HepG2 (cell line): Measurements from ENCODE around the gene FANCE. TPM values are rescaled to one million over a fixed set of nuclear protein-coding genes. Genes with fewer than 3 reads are reported as not detected.

Experiments
- BCL3 ChIP-seq: sonication (generic); formaldehyde crosslinking; IDR thresholded peaks from 2 replicates; pipeline ENCODE4 v1.5.1; 2020; ENCODE audit warnings: mild to moderate bottlenecking, missing genetic modification reagents, moderate library complexity
- CBX1 ChIP-seq: IDR thresholded peaks from one replicate; pipeline ENCODE4 v1.6.1; 2016; ENCODE audit warnings: antibody characterized with exemption, low read depth
- NCOA1 ChIP-seq: sonication (generic); formaldehyde crosslinking; IDR thresholded peaks from 2 replicates; pipeline ENCODE4 v1.9.0; 2021; ENCODE audit warnings: missing genetic modification reagents
- NFYC ChIP-seq: IDR thresholded peaks from 2 replicates; pipeline ENCODE4 v1.6.1; 2016; ENCODE audit warnings: missing genetic modification reagents, missing compliant biosample characterization
- NR2F1 ChIP-seq, 2 experiments: fragments of 450-650 bp in 1 of 2; formaldehyde crosslinking in 1 of 2; IDR thresholded peaks; 2 replicates each; pipeline versions ENCODE4 v1.5.0 to v1.6.1; 2016 to 2020; ENCODE audit warnings: mild to moderate bottlenecking in 1 of 2, missing compliant biosample characterization in 1 of 2, missing genetic modification reagents in 1 of 2, moderate library complexity in 1 of 2
- PLSCR1 ChIP-seq: sonication (generic); formaldehyde crosslinking; IDR thresholded peaks from 2 replicates; pipeline ENCODE4 v1.5.0; 2020; ENCODE audit warnings: missing genetic modification reagents, mild to moderate bottlenecking, borderline replicate concordance
- RARG ChIP-seq: sonication (generic); formaldehyde crosslinking; IDR thresholded peaks from 2 replicates; pipeline ENCODE4 v1.4.0; 2020; ENCODE audit warnings: low read depth, mild to moderate bottlenecking, missing genetic modification reagents
- REPIN1 ChIP-seq: sonication (generic); formaldehyde crosslinking; IDR thresholded peaks from 2 replicates; pipeline ENCODE4 v1.8.0; 2022; ENCODE audit warnings: missing genetic modification reagents, low read depth, mild to moderate bottlenecking, borderline replicate concordance
- SKIL ChIP-seq: sonication (generic); formaldehyde crosslinking; IDR thresholded peaks from 2 replicates; pipeline ENCODE4 v1.8.0; 2022; ENCODE audit warnings: missing genetic modification reagents, mild to moderate bottlenecking, moderate library complexity, borderline replicate concordance
- SMAD1 ChIP-seq: sonication (generic); formaldehyde crosslinking; IDR thresholded peaks from 2 replicates; pipeline ENCODE4 v1.4.0; 2020; ENCODE audit warnings: missing genetic modification reagents, low read depth, mild to moderate bottlenecking, borderline replicate concordance
- SNAPC5 ChIP-seq: sonication (generic); formaldehyde crosslinking; IDR thresholded peaks from 2 replicates; pipeline ENCODE4 v1.8.1; 2023; ENCODE audit warnings: mild to moderate bottlenecking, missing genetic modification reagents, borderline replicate concordance
- TFAP4 ChIP-seq: sonication (generic); IDR thresholded peaks from 2 replicates; pipeline ENCODE4 v1.6.1; 2016; ENCODE audit warnings: low read depth, borderline replicate concordance
- TFE3 ChIP-seq: IDR thresholded peaks from 2 replicates; pipeline ENCODE4 v1.6.1; 2016
- YY1 ChIP-seq: IDR thresholded peaks from 2 replicates; pipeline ENCODE4 v1.6.1; 2011; ENCODE audit warnings: low read length, low read depth, moderate library complexity, mild to moderate bottlenecking; ENCODE audit not compliant: insufficient read depth, insufficient replicate concordance
- ZFP41 ChIP-seq: sonication (generic); formaldehyde crosslinking; IDR thresholded peaks from 2 replicates; pipeline ENCODE4 v1.4.0; 2020; ENCODE audit warnings: mild to moderate bottlenecking, missing genetic modification reagents, borderline replicate concordance
- ZFP91 ChIP-seq: sonication (generic); formaldehyde crosslinking; IDR thresholded peaks from 2 replicates; pipeline ENCODE4 v1.9.0; 2022; ENCODE audit warnings: missing genetic modification reagents, mild to moderate bottlenecking, borderline replicate concordance
- ZNF446 ChIP-seq: sonication (generic); formaldehyde crosslinking; IDR thresholded peaks from 2 replicates; pipeline ENCODE4 v1.5.0; 2020; ENCODE audit warnings: mild to moderate bottlenecking, missing genetic modification reagents
- ZNF580 ChIP-seq: IDR thresholded peaks from 2 replicates; pipeline ENCODE4 v1.6.1; 2016; ENCODE audit warnings: low read depth, borderline replicate concordance
- polyA plus RNA-seq, 8 experiments: library from polyadenylated mRNA; depleted of rRNA in 3 of 8; stranded (reverse) in 7 of 8; unstranded in 1 of 8; fragments of >200 nt; fragmentation: Illumina TruSeq in 4 of 8; extraction: Trizol in 4 of 8; gene quantifications; 2 replicates each; pipeline versions ENCODE4 v1.2.1 to v1.2.3, GENCODE V29; 2011 to 2016; ENCODE audit warnings: low read depth in 4 of 8, missing spikeins in 1 of 8, mixed read lengths in 1 of 8; ENCODE audit not compliant: insufficient read depth in 1 of 8
- total RNA-seq, 5 experiments: library from RNA; depleted of rRNA; stranded (reverse); fragments of >200 nt; fragmentation: Illumina TruSeq; extraction: Trizol; gene quantifications; 2 replicates each; pipeline ENCODE4 v1.2.3, GENCODE V29; 2016; ENCODE audit warnings: low read depth in 1 of 5

The FANCE gene
- total and polyA plus RNA-seq, 2 of the 13 experiments (the other 11 are each of a cell fraction or from before 2014, with no cell fraction given) = 7.1 to 11.2 TPM

GRCh38 chr6:35473075-35473849 lies 21.1 kb downstream of the FANCE start (continued):
- TF ChIP-seq PLSCR1 (CRISPR knock-in tag) (no peak), NR2F1 (CRISPR knock-in tag; IDR thresholded peaks at IDR 0.05) (0 out of 4 replicates have a peak, but pooled peaks of 1 of the 2 experiments have one; percentile 14), ZNF580 (no peak), YY1 (no peak), NCOA1 (CRISPR knock-in tag) (no peak), SKIL (no peak), ZFP91 (CRISPR knock-in tag) (0 out of 2 replicates have a peak, but pooled peaks have one; percentile 26), TFE3 (CRISPR knock-in tag) (no peak), NFYC (CRISPR knock-in tag) (no peak), BCL3 (CRISPR knock-in tag) (no peak), TFAP4 (peak; percentile 21; the same call in 1 of the 2 replicates), SNAPC5 (CRISPR knock-in tag) (no peak), ZNF446 (CRISPR knock-in tag) (no peak), SMAD1 (0 out of 2 replicates have a peak, but pooled peaks have one; percentile 30), RARG (CRISPR knock-in tag) (no peak), ZFP41 (no peak), CBX1 (no peak), REPIN1 (CRISPR knock-in tag) (0 out of 2 replicates have a peak, but pooled peaks have one; percentile 2)
